OCI-LY7 (cell line): ENCODE results near the gene CUX1. TPM values are rescaled to one million over a fixed set of nuclear protein-coding genes. Genes with fewer than 3 reads are reported as not detected.
A peak's percentile ranks its signal among the peaks of the same experiment; 100 is the strongest.

Source experiments
- BruUV-seq: library from RNA; stranded (reverse); fragments of 400-500 nt; replicated peaks from 2 replicates; lab custom pipeline; 2021; lab: Mats Ljungman, UMichigan
- CTCF ChIA-PET: fragments of 300-600 bp; sonication (Branson Sonifier 250); formaldehyde crosslinking; loops from one replicate; lab custom pipeline; 2022; ENCODE audit warnings: antibody characterized with exemption; ENCODE audit not compliant: unreplicated experiment; lab: Charles Lee
- POLR2A ChIA-PET: fragments of 300-600 bp; sonication (Branson Sonifier 250); formaldehyde crosslinking; loops from one replicate; lab custom pipeline; 2022; ENCODE audit warnings: antibody characterized with exemption; lab: Charles Lee
- DNase-seq: peaks from one replicate; pipeline ENCODE4 v3.0.0-alpha.2; 2015; ENCODE audit warnings: low spot score
- H2AFZ ChIP-seq: fragments of 200-600 bp; sonication (generic), shearing (Covaris generic); 2 replicates; pipeline ENCODE4 v1.6.1; 2014; ENCODE audit warnings: mild to moderate bottlenecking, antibody characterized with exemption, low read length, moderate library complexity
- H3K27ac ChIP-seq: fragments of 200-600 bp; sonication (generic); 2 replicates; pipeline ENCODE4 v1.5.1; 2014; ENCODE audit warnings: mixed run types, low read depth, mild to moderate bottlenecking, moderate library complexity, low read length, inconsistent platforms; ENCODE audit not compliant: poor library complexity, severe bottlenecking
- H3K36me3 ChIP-seq: fragments of 200-600 bp; sonication (generic); 2 replicates; pipeline ENCODE4 v1.6.1; 2014; ENCODE audit warnings: mild to moderate bottlenecking, antibody characterized with exemption, low read length, moderate library complexity, mixed read lengths; ENCODE audit not compliant: insufficient read depth
- H3K4me1 ChIP-seq: fragments of 200-600 bp; sonication (generic); 2 replicates; pipeline ENCODE4 v1.5.1; 2014; ENCODE audit warnings: mild to moderate bottlenecking, low read length; ENCODE audit not compliant: insufficient read depth, poor library complexity, severe bottlenecking
- H3K4me2 ChIP-seq: fragments of 200-600 bp; sonication (generic); 2 replicates; pipeline ENCODE4 v1.6.1; 2014; ENCODE audit warnings: mild to moderate bottlenecking, low read length
- H3K4me3 ChIP-seq: fragments of 200-600 bp; sonication (generic); 2 replicates; pipeline ENCODE4 v1.5.1; 2014; ENCODE audit warnings: mild to moderate bottlenecking, low read depth, low read length; ENCODE audit not compliant: poor library complexity, severe bottlenecking
- H3K79me2 ChIP-seq: fragments of 200-600 bp; sonication (generic); 2 replicates; pipeline ENCODE4 v1.6.1; 2016; ENCODE audit warnings: low read depth, mild to moderate bottlenecking, low read length, moderate library complexity, mixed read lengths; ENCODE audit not compliant: insufficient read depth
- H3K9me2 ChIP-seq: fragments of 200-600 bp; sonication (generic); 2 replicates; pipeline ENCODE4 v1.6.1; 2016; ENCODE audit warnings: mild to moderate bottlenecking, low read length, mixed read lengths; ENCODE audit not compliant: insufficient read depth
- H3K9me3 ChIP-seq: fragments of 200-600 bp; sonication (generic); 2 replicates; pipeline ENCODE4 v1.6.1; 2014; ENCODE audit warnings: mild to moderate bottlenecking, mixed run types, low read length, mixed read lengths
- H4K20me1 ChIP-seq: fragments of 200-600 bp; sonication (generic); 2 replicates; pipeline ENCODE4 v1.6.1; 2014; ENCODE audit warnings: mild to moderate bottlenecking, antibody characterized with exemption, low read length, moderate library complexity, mixed read lengths; ENCODE audit not compliant: insufficient read depth
- EZH2phosphoT487 ChIP-seq: fragments of 200-600 bp; sonication (generic); IDR thresholded peaks from 2 replicates; pipeline ENCODE4 v1.6.1; 2018; ENCODE audit warnings: low read depth, borderline replicate concordance, mild to moderate bottlenecking, mixed run types, antibody characterized with exemption, low read length, moderate library complexity, mixed read lengths
- intact Hi-C: fragments of 100-400 bp; cut with micrococcal nuclease; formaldehyde crosslinking; loops from one replicate; pipeline ENCODE4 v1.10.0; 2022; ENCODE audit not compliant: unreplicated experiment
- total RNA-seq, 2 experiments: library from RNA; depleted of rRNA in 1 of 2; stranded (reverse); fragments of >200 nt in 1 of 2; shearing (Covaris generic) in 1 of 2; gene quantifications; 2 replicates each; pipeline ENCODE4 v1.2.3, GENCODE V29; 2014 to 2022
- TF ChIP-seq, protein P1 (sequence below): fragments of 200-600 bp; sonication (generic); conservative IDR thresholded peaks from 2 replicates; pipeline ENCODE4 v1.5.1; 2014; ENCODE audit warnings: mild to moderate bottlenecking, antibody characterized with exemption, low read length, moderate library complexity, mixed read lengths

CUX1 gene
- total RNA-seq, 2 experiments from 2014 or later, result 143 to 199 TPM

DNA sequence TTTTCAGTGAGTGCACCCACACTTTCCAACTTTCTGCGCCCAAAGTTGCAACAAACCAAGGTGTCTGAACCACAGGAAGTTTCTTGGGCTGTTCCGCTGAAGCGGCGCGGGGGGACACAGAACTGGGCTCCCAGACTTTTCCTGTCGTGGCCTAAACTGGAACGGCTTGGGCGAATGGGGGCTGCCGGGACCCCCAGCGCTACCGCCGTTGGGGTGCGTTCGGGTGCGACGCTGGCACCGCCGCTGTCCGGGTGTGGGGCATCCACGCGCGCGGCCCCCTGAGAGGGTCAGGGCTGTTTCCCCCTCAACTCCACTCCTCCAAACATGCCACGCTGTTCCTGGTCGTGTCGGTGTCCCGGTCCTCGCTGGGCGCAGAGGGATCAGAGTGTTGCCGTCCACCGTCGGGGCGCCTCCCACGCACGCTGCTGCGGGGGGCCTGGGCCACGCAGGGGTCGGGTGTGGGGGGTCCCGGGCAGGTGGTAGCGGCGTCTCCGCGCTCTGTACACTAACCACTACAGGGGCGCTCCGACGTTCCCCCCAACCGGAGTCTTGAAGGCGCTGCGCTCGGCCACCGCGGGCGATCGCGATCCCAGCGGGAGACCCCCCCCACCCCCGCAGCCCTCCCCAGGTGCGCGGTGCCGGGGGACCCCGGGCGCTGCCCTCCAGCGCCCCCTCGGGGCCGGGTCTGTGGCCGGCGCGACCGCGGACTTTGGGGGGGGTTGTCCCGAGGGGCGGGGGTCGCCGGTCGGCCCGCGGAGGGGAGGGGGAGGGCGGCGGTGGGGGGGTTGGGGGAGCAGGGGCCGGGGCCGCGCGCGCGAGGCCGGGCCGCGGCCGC is 2.2 kb upstream of the CUX1 start:
- CTCF ChIA-PET, result no interaction called here
- DNase-seq, result peak; percentile 82
- no TSS peak for BruUV-seq
- Histone ChIP-seq H3K4me3 (peak overlapping the region; percentile 75), H3K36me3 (peaks cover 30% of the 10 kb centered on the region), H2AFZ (peak overlapping the region; percentile 68; the same call in 1 of the 2 replicates), H3K4me1 (peaks cover 43% of the 10 kb centered on the region), H4K20me1 (peaks cover 19% of the 10 kb centered on the region; the same call in 1 of the 2 replicates), H3K9me3 (no peaks in the 10 kb centered on the region), H3K27ac (peak overlapping the region; percentile 84), H3K4me2 (peak overlapping the region; percentile 82), H3K79me2 (peaks cover 34% of the 10 kb centered on the region), H3K9me2 (no peaks in the 10 kb centered on the region)
- TF ChIP-seq, protein P1, sequence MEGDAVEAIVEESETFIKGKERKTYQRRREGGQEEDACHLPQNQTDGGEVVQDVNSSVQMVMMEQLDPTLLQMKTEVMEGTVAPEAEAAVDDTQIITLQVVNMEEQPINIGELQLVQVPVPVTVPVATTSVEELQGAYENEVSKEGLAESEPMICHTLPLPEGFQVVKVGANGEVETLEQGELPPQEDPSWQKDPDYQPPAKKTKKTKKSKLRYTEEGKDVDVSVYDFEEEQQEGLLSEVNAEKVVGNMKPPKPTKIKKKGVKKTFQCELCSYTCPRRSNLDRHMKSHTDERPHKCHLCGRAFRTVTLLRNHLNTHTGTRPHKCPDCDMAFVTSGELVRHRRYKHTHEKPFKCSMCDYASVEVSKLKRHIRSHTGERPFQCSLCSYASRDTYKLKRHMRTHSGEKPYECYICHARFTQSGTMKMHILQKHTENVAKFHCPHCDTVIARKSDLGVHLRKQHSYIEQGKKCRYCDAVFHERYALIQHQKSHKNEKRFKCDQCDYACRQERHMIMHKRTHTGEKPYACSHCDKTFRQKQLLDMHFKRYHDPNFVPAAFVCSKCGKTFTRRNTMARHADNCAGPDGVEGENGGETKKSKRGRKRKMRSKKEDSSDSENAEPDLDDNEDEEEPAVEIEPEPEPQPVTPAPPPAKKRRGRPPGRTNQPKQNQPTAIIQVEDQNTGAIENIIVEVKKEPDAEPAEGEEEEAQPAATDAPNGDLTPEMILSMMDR, result peak; percentile 61
- TF ChIP-seq EZH2phosphoT487, result no peak
- intact Hi-C loops, result loop anchor here (1.0 to 5.0 kb wide), 7 partner anchors 72 to 457 kb away; no protein-coding TSS in a partner anchor
- POLR2A ChIA-PET, result interaction anchor here (1.1 kb wide), 1 partner anchor 10 kb away, joined by 4 read pairs; no protein-coding TSS in a partner anchor

- Histone ChIP-seq H3K36me3 (peaks cover 38% of the 10 kb centered on the region), H3K9me2 (no peaks in the 10 kb centered on the region), H3K4me1 (peaks cover 51% of the 10 kb centered on the region), H2AFZ (no peak overlapping the region), H3K4me2 (no peak overlapping the region; the same call in 1 of the 2 replicates), H3K27ac (peak overlapping the region; percentile 48), H3K9me3 (no peaks in the 10 kb centered on the region), H4K20me1 (peaks cover 20% of the 10 kb centered on the region; the same call in 1 of the 2 replicates), H3K79me2 (peaks cover 42% of the 10 kb centered on the region), H3K4me3 (peak overlapping the region; percentile 78)
- intact Hi-C loops, result loop anchor here (1.0 to 5.0 kb wide), 6 partner anchors 73 to 456 kb away; no protein-coding TSS in a partner anchor
- no peak for TF ChIP-seq EZH2phosphoT487
- TF ChIP-seq, protein P1, result no peak
- ChIA-PET CTCF (no interaction called here), POLR2A (no interaction called here)
- DNase-seq, result peak; percentile 90
- no TSS peak for BruUV-seq
Observed at GRCh38 chr7:101815826-101816594, 1.4 kb upstream of the CUX1 start.
